HepG2 (cell line): Measurements from ENCODE around the gene CYP2A6. TPM values are rescaled to one million over a fixed set of nuclear protein-coding genes. Genes with fewer than 3 reads are reported as not detected.
A peak's percentile ranks its signal among the peaks of the same experiment; 100 is the strongest.

Experiments
- FIP1L1 ChIP-seq: fragments of 200-400 bp; formaldehyde crosslinking; IDR thresholded peaks from 2 replicates; pipeline ENCODE4 v1.6.1; 2018; ENCODE audit warnings: low read depth, mild to moderate bottlenecking, low read length, moderate library complexity, borderline replicate concordance; ENCODE audit not compliant: insufficient read depth
- GMEB2 ChIP-seq: IDR thresholded peaks from 2 replicates; pipeline ENCODE4 v1.6.1; 2016; ENCODE audit warnings: missing biosample characterization, missing genetic modification reagents, low read depth
- HOXD1 ChIP-seq: sonication (generic); formaldehyde crosslinking; IDR thresholded peaks from 2 replicates; pipeline ENCODE4 v1.5.0; 2020; ENCODE audit warnings: missing genetic modification reagents
- KAT8 ChIP-seq: IDR thresholded peaks from 2 replicates; pipeline ENCODE4 v1.6.1; 2016; ENCODE audit warnings: missing genetic modification reagents, missing compliant biosample characterization
- MXD4 ChIP-seq: IDR thresholded peaks from 2 replicates; pipeline ENCODE4 v1.6.1; 2016; ENCODE audit warnings: mild to moderate bottlenecking, missing biosample characterization, missing genetic modification reagents
- SMAD3 ChIP-seq: sonication (generic); formaldehyde crosslinking; IDR thresholded peaks from 2 replicates; pipeline ENCODE4 v1.4.0; 2020; ENCODE audit warnings: missing genetic modification reagents
- XRCC5 ChIP-seq: fragments of 200-400 bp; formaldehyde crosslinking; optimal IDR thresholded peaks from 2 replicates; pipeline ENCODE3; 2017; ENCODE audit warnings: mild to moderate bottlenecking, low read length
- ZBTB7A ChIP-seq: sonication (generic); formaldehyde crosslinking; IDR thresholded peaks from 2 replicates; pipeline ENCODE4 v1.8.0; 2022; ENCODE audit warnings: mild to moderate bottlenecking, missing genetic modification reagents
- ZFP36L2 ChIP-seq: sonication (generic); formaldehyde crosslinking; IDR thresholded peaks from 2 replicates; pipeline ENCODE4 v1.4.0; 2020; ENCODE audit warnings: missing genetic modification reagents
- ZNF18 ChIP-seq: sonication (generic); formaldehyde crosslinking; IDR thresholded peaks from 2 replicates; pipeline ENCODE4 v1.8.0; 2022; ENCODE audit warnings: mild to moderate bottlenecking, missing genetic modification reagents; ENCODE audit not compliant: insufficient replicate concordance
- ZNF180 ChIP-seq: sonication (generic); formaldehyde crosslinking; IDR thresholded peaks from 2 replicates; pipeline ENCODE4 v1.4.0; 2020; ENCODE audit warnings: low read depth, missing genetic modification reagents, borderline replicate concordance
- ZNF235 ChIP-seq: sonication (generic); formaldehyde crosslinking; IDR thresholded peaks from 2 replicates; pipeline ENCODE4 v1.8.1; 2023; ENCODE audit warnings: mild to moderate bottlenecking, missing genetic modification reagents, borderline replicate concordance
- ZNF33A ChIP-seq: sonication (generic); formaldehyde crosslinking; IDR thresholded peaks from 2 replicates; pipeline ENCODE4 v1.5.1; 2020; ENCODE audit warnings: missing genetic modification reagents, mild to moderate bottlenecking, moderate library complexity, borderline replicate concordance
- ZNF501 ChIP-seq: sonication (generic); formaldehyde crosslinking; IDR thresholded peaks from 2 replicates; pipeline ENCODE4 v1.5.1; 2020; ENCODE audit warnings: mild to moderate bottlenecking, moderate library complexity, missing genetic modification reagents
- ZNF552 ChIP-seq: sonication (generic); formaldehyde crosslinking; IDR thresholded peaks from 2 replicates; pipeline ENCODE4 v1.9.0; 2022; ENCODE audit warnings: missing genetic modification reagents, mild to moderate bottlenecking, borderline replicate concordance
- ZNF589 ChIP-seq: sonication (generic); formaldehyde crosslinking; conservative IDR thresholded peaks from 2 replicates; pipeline ENCODE4 v1.8.0; 2022; ENCODE audit warnings: mild to moderate bottlenecking, moderate library complexity, missing genetic modification reagents
- ZNF747 ChIP-seq: sonication (generic); formaldehyde crosslinking; IDR thresholded peaks from 2 replicates; pipeline ENCODE4 v1.8.1; 2023; ENCODE audit warnings: missing genetic modification reagents, mild to moderate bottlenecking, borderline replicate concordance
- polyA plus RNA-seq, 8 experiments: library from polyadenylated mRNA; depleted of rRNA in 3 of 8; stranded (reverse) in 7 of 8; unstranded in 1 of 8; fragments of >200 nt; fragmentation: Illumina TruSeq in 4 of 8; extraction: Trizol in 4 of 8; gene quantifications; 2 replicates each; pipeline versions ENCODE4 v1.2.1 to v1.2.3, GENCODE V29; 2011 to 2016; ENCODE audit warnings: low read depth in 4 of 8, missing spikeins in 1 of 8, mixed read lengths in 1 of 8; ENCODE audit not compliant: insufficient read depth in 1 of 8
- total RNA-seq, 5 experiments: library from RNA; depleted of rRNA; stranded (reverse); fragments of >200 nt; fragmentation: Illumina TruSeq; extraction: Trizol; gene quantifications; 2 replicates each; pipeline ENCODE4 v1.2.3, GENCODE V29; 2016; ENCODE audit warnings: low read depth in 1 of 5
- TF ChIP-seq, protein P1 (sequence below), 2 experiments: sonication (generic) in 1 of 2; formaldehyde crosslinking in 1 of 2; IDR thresholded peaks; 2 replicates each; pipeline versions ENCODE4 v1.6.1 to v1.9.0; 2014 to 2022; ENCODE audit warnings: antibody characterized with exemption in 1 of 2, borderline replicate concordance in 1 of 2, inconsistent platforms in 1 of 2, low read depth in 1 of 2, missing genetic modification reagents in 1 of 2
- TF ChIP-seq, protein P2 (sequence below): sonication (generic); formaldehyde crosslinking; IDR thresholded peaks from 2 replicates; pipeline ENCODE4 v1.4.0; 2020; ENCODE audit warnings: mild to moderate bottlenecking, missing genetic modification reagents

CYP2A6 gene
- total and polyA plus RNA-seq, 2 of the 13 experiments (the other 11 are each of a cell fraction or from before 2014, with no cell fraction given): not detected

GRCh38 chr19:40797963-40798682 is 52.1 kb downstream of the CYP2A6 start (continued):
- TF ChIP-seq ZNF18 (CRISPR knock-in tag): no peak
- TF ChIP-seq ZNF747 (CRISPR knock-in tag): no peak; the same call in 1 of the 2 replicates
- no peak; the same call in 1 of the 2 replicates for TF ChIP-seq ZNF552 (CRISPR knock-in tag)
- TF ChIP-seq, protein P1, sequence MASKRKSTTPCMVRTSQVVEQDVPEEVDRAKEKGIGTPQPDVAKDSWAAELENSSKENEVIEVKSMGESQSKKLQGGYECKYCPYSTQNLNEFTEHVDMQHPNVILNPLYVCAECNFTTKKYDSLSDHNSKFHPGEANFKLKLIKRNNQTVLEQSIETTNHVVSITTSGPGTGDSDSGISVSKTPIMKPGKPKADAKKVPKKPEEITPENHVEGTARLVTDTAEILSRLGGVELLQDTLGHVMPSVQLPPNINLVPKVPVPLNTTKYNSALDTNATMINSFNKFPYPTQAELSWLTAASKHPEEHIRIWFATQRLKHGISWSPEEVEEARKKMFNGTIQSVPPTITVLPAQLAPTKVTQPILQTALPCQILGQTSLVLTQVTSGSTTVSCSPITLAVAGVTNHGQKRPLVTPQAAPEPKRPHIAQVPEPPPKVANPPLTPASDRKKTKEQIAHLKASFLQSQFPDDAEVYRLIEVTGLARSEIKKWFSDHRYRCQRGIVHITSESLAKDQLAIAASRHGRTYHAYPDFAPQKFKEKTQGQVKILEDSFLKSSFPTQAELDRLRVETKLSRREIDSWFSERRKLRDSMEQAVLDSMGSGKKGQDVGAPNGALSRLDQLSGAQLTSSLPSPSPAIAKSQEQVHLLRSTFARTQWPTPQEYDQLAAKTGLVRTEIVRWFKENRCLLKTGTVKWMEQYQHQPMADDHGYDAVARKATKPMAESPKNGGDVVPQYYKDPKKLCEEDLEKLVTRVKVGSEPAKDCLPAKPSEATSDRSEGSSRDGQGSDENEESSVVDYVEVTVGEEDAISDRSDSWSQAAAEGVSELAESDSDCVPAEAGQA (IDR thresholded peaks at IDR 0.05; ENCODE audit: low read depth): no peak
- TF ChIP-seq, protein P1 (CRISPR knock-in tag; IDR thresholded peaks at IDR 0.05; ENCODE audit: borderline replicate concordance): no peak
- TF ChIP-seq ZNF235: 0 out of 2 replicates have a peak, but pooled peaks have one; percentile 71
- TF ChIP-seq SMAD3: peak; percentile 22; the same call in 1 of the 2 replicates
- TF ChIP-seq ZNF180 (CRISPR knock-in tag): no peak; the same call in 1 of the 2 replicates
- peak; percentile 1; the same call in 1 of the 2 replicates for TF ChIP-seq GMEB2
- no peak for TF ChIP-seq ZNF589 (CRISPR knock-in tag)
- no peak for TF ChIP-seq ZNF33A (CRISPR knock-in tag)
- TF ChIP-seq MXD4 (CRISPR knock-in tag): no peak
- TF ChIP-seq ZBTB7A (CRISPR knock-in tag): peak; percentile 67; the same call in 1 of the 2 replicates
- peak; percentile 45; the same call in 1 of the 2 replicates for TF ChIP-seq HOXD1
- TF ChIP-seq, protein P2, sequence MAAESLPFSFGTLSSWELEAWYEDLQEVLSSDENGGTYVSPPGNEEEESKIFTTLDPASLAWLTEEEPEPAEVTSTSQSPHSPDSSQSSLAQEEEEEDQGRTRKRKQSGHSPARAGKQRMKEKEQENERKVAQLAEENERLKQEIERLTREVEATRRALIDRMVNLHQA (CRISPR knock-in tag): no peak
- no peak for TF ChIP-seq ZFP36L2 (CRISPR knock-in tag)
- no peak for TF ChIP-seq FIP1L1
- peak; percentile 55 for TF ChIP-seq XRCC5
- TF ChIP-seq ZNF501 (CRISPR knock-in tag): peak; percentile 72; the same call in 1 of the 2 replicates
- TF ChIP-seq KAT8 (CRISPR knock-in tag): peak; percentile 65; the same call in 1 of the 2 replicates
